B cell (primary cell): Measurements from ENCODE around the gene BBX.

Experiments used
- EZH2 ChIP-seq: IDR thresholded peaks from 2 replicates; pipeline ENCODE4 v1.6.1; 2012; ENCODE audit warnings: borderline replicate concordance, low read depth, mild to moderate bottlenecking, moderate library complexity, low read length; ENCODE audit not compliant: insufficient read depth, poor library complexity, severe bottlenecking
- TF ChIP-seq, protein P1 (sequence below): fragments of 200-600 bp; IDR thresholded peaks from one replicate; pipeline ENCODE4 v1.8.0; 2022; ENCODE audit warnings: antibody characterized with exemption, mild to moderate bottlenecking

DNA sequence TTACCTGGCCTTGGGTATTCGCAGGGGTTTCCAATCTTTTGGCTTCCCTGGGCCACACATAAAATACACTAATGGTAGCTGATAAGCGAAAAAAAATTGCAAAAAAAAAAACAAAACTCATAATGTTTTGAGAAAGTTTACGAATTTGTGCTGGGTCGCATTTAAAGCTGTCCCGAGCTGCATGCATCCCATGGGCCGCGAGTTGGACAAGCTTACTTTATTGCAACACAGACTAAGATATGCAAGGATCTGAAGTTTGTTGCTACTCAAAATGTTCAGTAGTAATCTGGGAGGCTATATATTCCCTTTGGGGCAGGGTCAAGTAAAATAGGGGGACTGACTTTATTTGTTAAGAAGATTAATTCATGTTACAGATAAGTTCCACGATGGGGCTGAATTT is 320.2 kb downstream of the BBX start:
- TF ChIP-seq, protein P1, sequence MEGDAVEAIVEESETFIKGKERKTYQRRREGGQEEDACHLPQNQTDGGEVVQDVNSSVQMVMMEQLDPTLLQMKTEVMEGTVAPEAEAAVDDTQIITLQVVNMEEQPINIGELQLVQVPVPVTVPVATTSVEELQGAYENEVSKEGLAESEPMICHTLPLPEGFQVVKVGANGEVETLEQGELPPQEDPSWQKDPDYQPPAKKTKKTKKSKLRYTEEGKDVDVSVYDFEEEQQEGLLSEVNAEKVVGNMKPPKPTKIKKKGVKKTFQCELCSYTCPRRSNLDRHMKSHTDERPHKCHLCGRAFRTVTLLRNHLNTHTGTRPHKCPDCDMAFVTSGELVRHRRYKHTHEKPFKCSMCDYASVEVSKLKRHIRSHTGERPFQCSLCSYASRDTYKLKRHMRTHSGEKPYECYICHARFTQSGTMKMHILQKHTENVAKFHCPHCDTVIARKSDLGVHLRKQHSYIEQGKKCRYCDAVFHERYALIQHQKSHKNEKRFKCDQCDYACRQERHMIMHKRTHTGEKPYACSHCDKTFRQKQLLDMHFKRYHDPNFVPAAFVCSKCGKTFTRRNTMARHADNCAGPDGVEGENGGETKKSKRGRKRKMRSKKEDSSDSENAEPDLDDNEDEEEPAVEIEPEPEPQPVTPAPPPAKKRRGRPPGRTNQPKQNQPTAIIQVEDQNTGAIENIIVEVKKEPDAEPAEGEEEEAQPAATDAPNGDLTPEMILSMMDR: no peak
- no peak for TF ChIP-seq EZH2
